T follicular helper cell (primary cell): ENCODE data around the gene COIL.

Experiments used
- DNase-seq: peaks from one replicate; pipeline ENCODE4 v3.0.0-alpha.2; 2020; ENCODE audit warnings: low read depth

Gene COIL

GRCh38 chr17:56909742-56910508 lies 50.9 kb downstream of the COIL start:
- no peak for DNase-seq

- DNase-seq = no peak
These were observed 52.8 kb downstream of the COIL start for GRCh38 chr17:56908001-56908542.

GRCh38 chr17:56903560-56903959 lies 57.3 kb downstream of the COIL start:
- DNase-seq = no peak

GRCh38 chr17:56902348-56902747 lies 58.5 kb downstream of the COIL start:
- no peak for DNase-seq

- DNase-seq = no peak
These were observed 61.4 kb downstream of the COIL start for GRCh38 chr17:56899403-56899802.

- no peak for DNase-seq
These were observed 62.0 kb downstream of the COIL start for GRCh38 chr17:56898874-56899273.

- no peak for DNase-seq
These were observed 63.0 kb downstream of the COIL start for GRCh38 chr17:56897646-56898424.

- no peak for DNase-seq
These were observed 63.9 kb downstream of the COIL start for GRCh38 chr17:56896968-56897359.

GRCh38 chr17:56896217-56896967 lies 64.5 kb downstream of the COIL start:
- no peak for DNase-seq

GRCh38 chr17:56894859-56895455 lies 65.9 kb downstream of the COIL start:
- no peak for DNase-seq

GRCh38 chr17:56893503-56893902 lies 67.3 kb downstream of the COIL start:
- no peak for DNase-seq

GRCh38 chr17:56892333-56892732 lies 68.5 kb downstream of the COIL start:
- DNase-seq = no peak

- peak; percentile 19 for DNase-seq
These were observed 69.1 kb downstream of the COIL start for GRCh38 chr17:56891751-56892150.

GRCh38 chr17:56890906-56891674 lies 69.8 kb downstream of the COIL start:
- no peak for DNase-seq

GRCh38 chr17:56890390-56890789 lies 70.5 kb downstream of the COIL start:
- no peak for DNase-seq
